ENCODE results near the gene PCDHA8.
"Not testable (repeated sequence)": the region's sequence is repeated elsewhere in the genome, so short reads cannot be mapped to it uniquely, and the experiment has no call there.

The PCDHA8 gene

GRCh38 chr5:140849831-140850634 lies 9.0 kb downstream of the PCDHA8 start:
- not testable (repeated sequence) for H3K36me3 Mint-ChIP-seq, H3K4me3 Mint-ChIP-seq, H3K4me1 Mint-ChIP-seq, H3K9me3 Mint-ChIP-seq, ATAC-seq, H3K27ac Mint-ChIP-seq
- peaks cover 35% of the 10 kb centered on the region for H3K27me3 Mint-ChIP-seq

GRCh38 chr5:140855772-140856674 lies 15.0 kb downstream of the PCDHA8 start, which contains the start of gene PCDHA10:
PCDHA10 (plus strand) TSS chr5:140855897; CDS start chr5:140856049, 152 bp downstream.
- Mint-ChIP-seq H3K27ac (no peak within 1 kb of the TSS), H3K9me3 (peaks cover 6% of the 10 kb centered on the region)

GRCh38 chr5:140857177-140857986 lies 16.4 kb downstream of the PCDHA8 start:
- Mint-ChIP-seq H3K27ac (no peak overlapping the region), H3K27me3 (peaks cover 10% of the 10 kb centered on the region), H3K9me3 (peaks cover 6% of the 10 kb centered on the region), H3K4me3 (no peak overlapping the region), H3K4me1 (no peaks in the 10 kb centered on the region), H3K36me3 (no peaks in the 10 kb centered on the region)
- no peak for ATAC-seq

More at GRCh38 chr5:140855772-140856674, 15.0 kb downstream of the PCDHA8 start, which contains the start of gene PCDHA10:
- no peaks in the 10 kb centered on the region for H3K4me1 Mint-ChIP-seq
- H3K36me3 Mint-ChIP-seq = no peaks in the 10 kb centered on the region
- ATAC-seq = no peak
- peaks cover 10% of the 10 kb centered on the region for H3K27me3 Mint-ChIP-seq
- H3K4me3 Mint-ChIP-seq = no peak within 1 kb of the TSS

GRCh38 chr5:140857987-140858240 lies 16.9 kb downstream of the PCDHA8 start:
- Mint-ChIP-seq H3K36me3 (no peaks in the 10 kb centered on the region), H3K27ac (no peak overlapping the region), H3K9me3 (peaks cover 6% of the 10 kb centered on the region), H3K4me1 (no peaks in the 10 kb centered on the region), H3K4me3 (no peak overlapping the region), H3K27me3 (peaks cover 6% of the 10 kb centered on the region)
- no peak for ATAC-seq

- ATAC-seq = no peak
- Mint-ChIP-seq H3K4me3 (no peak overlapping the region), H3K9me3 (no peaks in the 10 kb centered on the region), H3K27me3 (no peaks in the 10 kb centered on the region), H3K36me3 (no peaks in the 10 kb centered on the region), H3K27ac (no peak overlapping the region), H3K4me1 (no peaks in the 10 kb centered on the region)
These were observed 21.7 kb downstream of the PCDHA8 start for GRCh38 chr5:140862441-140863295.

GRCh38 chr5:140868721-140869554 lies 28.0 kb downstream of the PCDHA8 start, which contains the start of gene PCDHA11:
PCDHA11 (plus strand) TSS chr5:140868957; CDS start chr5:140869104, 147 bp downstream.
- Mint-ChIP-seq H3K27me3 (no peaks in the 10 kb centered on the region), H3K27ac (no peak within 1 kb of the TSS), H3K4me1 (no peaks in the 10 kb centered on the region), H3K9me3 (no peaks in the 10 kb centered on the region), H3K36me3 (no peaks in the 10 kb centered on the region), H3K4me3 (no peak within 1 kb of the TSS)
- ATAC-seq = no peak

GRCh38 chr5:140869555-140869886 lies 28.5 kb downstream of the PCDHA8 start:
- no peak for ATAC-seq
- Mint-ChIP-seq H3K27me3 (no peaks in the 10 kb centered on the region), H3K36me3 (no peaks in the 10 kb centered on the region), H3K9me3 (no peaks in the 10 kb centered on the region), H3K4me1 (no peaks in the 10 kb centered on the region), H3K4me3 (no peak overlapping the region), H3K27ac (no peak overlapping the region)

- ATAC-seq = no peak
- Mint-ChIP-seq H3K4me1 (no peaks in the 10 kb centered on the region), H3K4me3 (no peak overlapping the region), H3K27me3 (no peaks in the 10 kb centered on the region), H3K9me3 (no peaks in the 10 kb centered on the region), H3K36me3 (no peaks in the 10 kb centered on the region), H3K27ac (no peak overlapping the region)
These were observed 29.5 kb downstream of the PCDHA8 start for GRCh38 chr5:140870221-140871201.

GRCh38 chr5:140875085-140876065 lies 34.4 kb downstream of the PCDHA8 start, which contains the start of gene PCDHA12:
PCDHA12 (plus strand) TSS chr5:140875308; CDS start chr5:140875473, 165 bp downstream.
- no peaks in the 10 kb centered on the region for H3K4me1 Mint-ChIP-seq
- no peak for ATAC-seq
- H3K9me3 Mint-ChIP-seq = peaks cover 6% of the 10 kb centered on the region
- H3K27ac Mint-ChIP-seq = no peak within 1 kb of the TSS
- H3K4me3 Mint-ChIP-seq = no peak within 1 kb of the TSS
- peaks cover 20% of the 10 kb centered on the region for H3K27me3 Mint-ChIP-seq
- no peaks in the 10 kb centered on the region for H3K36me3 Mint-ChIP-seq

- H3K4me3 Mint-ChIP-seq, H3K4me1 Mint-ChIP-seq, H3K36me3 Mint-ChIP-seq, H3K27ac Mint-ChIP-seq, ATAC-seq: not testable (repeated sequence)
- H3K27me3 Mint-ChIP-seq = peaks cover 33% of the 10 kb centered on the region
- H3K9me3 Mint-ChIP-seq = peaks cover 13% of the 10 kb centered on the region
These were observed 35.7 kb downstream of the PCDHA8 start for GRCh38 chr5:140876541-140877261.

GRCh38 chr5:140877262-140877581 lies 36.2 kb downstream of the PCDHA8 start:
- H3K4me3 Mint-ChIP-seq = no peak overlapping the region
- ATAC-seq = no peak
- no peaks in the 10 kb centered on the region for H3K4me1 Mint-ChIP-seq
- peaks cover 14% of the 10 kb centered on the region for H3K9me3 Mint-ChIP-seq
- peaks cover 36% of the 10 kb centered on the region for H3K27me3 Mint-ChIP-seq
- H3K27ac Mint-ChIP-seq = no peak overlapping the region
- no peaks in the 10 kb centered on the region for H3K36me3 Mint-ChIP-seq

Measured in stimulated activated memory B cell treated with anti-CD40 and anti-IgM and Interleukin-4, amounts not matched to agents 10 μg/mL and 1 μg/mL and 100 μg/mL, for 72 hours (primary cell).